Sigmoid colon (tissue), 7 donors: ENCODE results near the gene EDN3. TPM values are rescaled to one million over a fixed set of nuclear protein-coding genes. Genes with fewer than 3 reads are reported as not detected.

Experiments
- DNase-seq: peaks from one replicate; pipeline ENCODE4 v3.0.0-alpha.2; 2019
- H3K27ac ChIP-seq, 4 donors: fragments of 200-600 bp; sonication (generic); one replicate each; pipeline ENCODE4 v1.5.1; 2016 to 2019; ENCODE audit warnings: mild to moderate bottlenecking in 1 of 4
- H3K27me3 ChIP-seq, 3 donors: fragments of 200-600 bp; sonication (generic); one replicate each; pipeline ENCODE4 v1.5.1; 2019; ENCODE audit warnings: mild to moderate bottlenecking in 1 of 3
- H3K36me3 ChIP-seq, 4 donors: fragments of 200-600 bp; sonication (generic); one replicate each; pipeline ENCODE4 v1.5.1; 2016 to 2019
- H3K4me1 ChIP-seq, 4 donors: fragments of 200-600 bp; sonication (generic); one replicate each; pipeline ENCODE4 v1.5.1; 2017 to 2019
- H3K4me3 ChIP-seq, 4 donors: fragments of 200-600 bp; sonication (generic); one replicate each; pipeline ENCODE4 v1.5.1; 2017 to 2019; ENCODE audit warnings: mild to moderate bottlenecking in 2 of 4, moderate library complexity in 1 of 4
- H3K9me3 ChIP-seq, 4 donors: fragments of 200-600 bp in 3 of 4; sonication (generic) in 3 of 4; one replicate each; pipeline versions ENCODE4 v1.5.1 to v1.6.1; 2013 to 2019
- EP300 ChIP-seq, 4 donors: sonication (generic); formaldehyde crosslinking; IDR thresholded peaks; one replicate each; pipeline ENCODE4 v1.6.1; 2017; ENCODE audit warnings: antibody characterized with exemption in 4 of 4
- POLR2A ChIP-seq, 2 donors: fragments of 450-650 bp; IDR thresholded peaks; one replicate each; pipeline ENCODE4 v1.6.1; 2016; ENCODE audit warnings: antibody characterized with exemption in 2 of 2, mild to moderate bottlenecking in 2 of 2, moderate library complexity in 2 of 2
- POLR2AphosphoS5 ChIP-seq, 4 donors: sonication (generic); formaldehyde crosslinking; IDR thresholded peaks; one replicate each; pipeline ENCODE4 v1.6.1; 2017; ENCODE audit warnings: antibody characterized with exemption in 4 of 4
- WGBS, 2 donors: extraction: QIAGEN DNeasy Blood & Tissue Kit; methylation state at CpG; one replicate each; pipeline ENCODE4 v1.1.7; 2013; 5-methylcytosine and 5-hydroxymethylcytosine counted together
- intact Hi-C: fragments of 100-400 bp; cut with DNase I; formaldehyde crosslinking; loops from one replicate; pipeline ENCODE4 v1.15.1; 2023
- polyA plus RNA-seq, 3 donors: library from polyadenylated mRNA; stranded (reverse); fragments of 200-250 nt; gene quantifications; one replicate each; pipeline ENCODE4 v1.2.3, GENCODE V29; 2013
- total RNA-seq, 4 donors: library from RNA; depleted of rRNA; stranded (reverse); fragments of >200 nt; gene quantifications; one replicate each; pipeline ENCODE4 v1.1.0, GENCODE V29; 2016
- TF ChIP-seq, protein P1 (sequence below), 4 experiments: fragments of 450-650 bp in 3 of 4; fragments of 200-600 bp in 1 of 4; IDR thresholded peaks; one replicate each; pipeline ENCODE4 v1.5.1; 2016 to 2019; ENCODE audit warnings: antibody characterized with exemption in 4 of 4, mild to moderate bottlenecking in 3 of 4, moderate library complexity in 2 of 4
- donor health status: healthy with polysubstance abuse.
- donor health status: Bipolar disorder and iron deficiency.
- donor health status: healthy.

The EDN3 gene
- total and polyA plus RNA-seq, 7 donors: 0.27 to 28.8 (median 1.8) TPM

- TF ChIP-seq EP300 (IDR thresholded peaks at IDR 0.05) (no peak), POLR2A (IDR thresholded peaks at IDR 0.05) (no peak), POLR2AphosphoS5 (IDR thresholded peaks at IDR 0.05) (no peak)
- TF ChIP-seq, protein P1, sequence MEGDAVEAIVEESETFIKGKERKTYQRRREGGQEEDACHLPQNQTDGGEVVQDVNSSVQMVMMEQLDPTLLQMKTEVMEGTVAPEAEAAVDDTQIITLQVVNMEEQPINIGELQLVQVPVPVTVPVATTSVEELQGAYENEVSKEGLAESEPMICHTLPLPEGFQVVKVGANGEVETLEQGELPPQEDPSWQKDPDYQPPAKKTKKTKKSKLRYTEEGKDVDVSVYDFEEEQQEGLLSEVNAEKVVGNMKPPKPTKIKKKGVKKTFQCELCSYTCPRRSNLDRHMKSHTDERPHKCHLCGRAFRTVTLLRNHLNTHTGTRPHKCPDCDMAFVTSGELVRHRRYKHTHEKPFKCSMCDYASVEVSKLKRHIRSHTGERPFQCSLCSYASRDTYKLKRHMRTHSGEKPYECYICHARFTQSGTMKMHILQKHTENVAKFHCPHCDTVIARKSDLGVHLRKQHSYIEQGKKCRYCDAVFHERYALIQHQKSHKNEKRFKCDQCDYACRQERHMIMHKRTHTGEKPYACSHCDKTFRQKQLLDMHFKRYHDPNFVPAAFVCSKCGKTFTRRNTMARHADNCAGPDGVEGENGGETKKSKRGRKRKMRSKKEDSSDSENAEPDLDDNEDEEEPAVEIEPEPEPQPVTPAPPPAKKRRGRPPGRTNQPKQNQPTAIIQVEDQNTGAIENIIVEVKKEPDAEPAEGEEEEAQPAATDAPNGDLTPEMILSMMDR (IDR thresholded peaks at IDR 0.05): no peak
- WGBS, 2 donors: 17 to 63% methylated on average over 3 of the region's 3 CpGs
- no peaks in the 10 kb centered on the region for H3K4me1 ChIP-seq
- H3K27ac ChIP-seq: no peak overlapping the region
- DNase-seq: no peak
- H3K9me3 ChIP-seq: no peaks in the 10 kb centered on the region
- peaks cover 0 to 3% (median 0%) of the 10 kb centered on the region in 3 donors for H3K27me3 ChIP-seq
- H3K36me3 ChIP-seq: no peaks in the 10 kb centered on the region
- intact Hi-C loops: no loop called here
- H3K4me3 ChIP-seq: no peak overlapping the region
Measured at GRCh38 chr20:59309218-59309617, 8.8 kb downstream of the EDN3 start.

- TF ChIP-seq POLR2A (IDR thresholded peaks at IDR 0.05) (no peak), EP300 (IDR thresholded peaks at IDR 0.05) (no peak)
- 52 to 66% methylated on average over 2 of the region's 2 CpGs for WGBS, 2 donors
- Histone ChIP-seq H3K9me3 (no peaks in the 10 kb centered on the region), H3K4me3 (no peak overlapping the region), H3K36me3 (no peaks in the 10 kb centered on the region), H3K27ac (no peak overlapping the region), H3K27me3 (no peaks in the 10 kb centered on the region), H3K4me1 (no peaks in the 10 kb centered on the region)
- intact Hi-C loops: no loop called here
- DNase-seq: no peak
Measured at GRCh38 chr20:59314997-59315396, 14.6 kb downstream of the EDN3 start.

- Histone ChIP-seq H3K9me3 (no peaks in the 10 kb centered on the region), H3K36me3 (no peaks in the 10 kb centered on the region), H3K27ac (no peak overlapping the region), H3K4me1 (no peaks in the 10 kb centered on the region), H3K4me3 (no peak overlapping the region), H3K27me3 (no peaks in the 10 kb centered on the region)
- no peak for DNase-seq
- intact Hi-C loops: no loop called here
- 27 to 69% methylated on average over 13 of the region's 13 CpGs for WGBS, 2 donors
- TF ChIP-seq EP300 (IDR thresholded peaks at IDR 0.05): no peak
- TF ChIP-seq POLR2AphosphoS5 (IDR thresholded peaks at IDR 0.05): no peak
- TF ChIP-seq, protein P1 (IDR thresholded peaks at IDR 0.05): no peak
- TF ChIP-seq POLR2A (IDR thresholded peaks at IDR 0.05): no peak
Measured at GRCh38 chr20:59316911-59317731, 16.7 kb downstream of the EDN3 start.

DNA sequence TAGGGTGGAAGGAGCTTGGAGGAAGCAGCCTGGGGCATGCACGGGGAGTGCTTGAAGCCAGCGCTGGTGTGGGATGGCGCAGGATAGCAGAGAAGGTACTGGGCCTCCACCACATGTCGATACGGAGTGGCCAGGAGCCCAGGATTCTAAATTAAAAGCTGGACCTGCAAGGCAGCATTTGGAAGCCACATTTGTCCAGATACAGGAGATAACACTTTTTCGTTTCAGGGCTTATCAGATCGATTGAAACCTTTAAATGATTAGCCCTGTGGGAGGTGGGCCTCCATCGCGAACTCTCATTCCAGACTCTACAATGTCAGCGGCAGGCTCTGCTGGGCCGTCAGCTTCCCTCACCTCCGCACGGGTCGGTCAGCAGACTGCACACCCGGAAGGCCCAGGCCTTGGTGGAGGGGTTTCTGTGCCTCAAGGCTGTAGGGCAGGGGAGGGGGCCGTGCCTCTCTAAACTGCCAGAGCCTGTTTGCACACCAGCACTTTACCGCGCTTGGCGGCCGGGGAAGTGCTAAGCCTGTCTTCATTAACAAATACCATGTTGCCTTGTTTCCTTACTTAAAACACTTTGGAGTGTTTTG, 17.9 kb downstream of the EDN3 start:
- no peaks in the 10 kb centered on the region for H3K4me1 ChIP-seq
- WGBS, 2 donors: 89 to 94% methylated on average over 20 of the region's 20 CpGs
- H3K27ac ChIP-seq: no peak overlapping the region
- TF ChIP-seq, protein P1 (IDR thresholded peaks at IDR 0.05): no peak
- TF ChIP-seq POLR2A (IDR thresholded peaks at IDR 0.05): no peak
- TF ChIP-seq EP300 (IDR thresholded peaks at IDR 0.05): no peak
- no peak for TF ChIP-seq POLR2AphosphoS5 (IDR thresholded peaks at IDR 0.05)
- H3K27me3 ChIP-seq: no peaks in the 10 kb centered on the region
- H3K36me3 ChIP-seq: no peaks in the 10 kb centered on the region
- intact Hi-C loops: no loop called here
- no peak for DNase-seq
- H3K4me3 ChIP-seq: no peak overlapping the region
- no peaks in the 10 kb centered on the region for H3K9me3 ChIP-seq

DNA sequence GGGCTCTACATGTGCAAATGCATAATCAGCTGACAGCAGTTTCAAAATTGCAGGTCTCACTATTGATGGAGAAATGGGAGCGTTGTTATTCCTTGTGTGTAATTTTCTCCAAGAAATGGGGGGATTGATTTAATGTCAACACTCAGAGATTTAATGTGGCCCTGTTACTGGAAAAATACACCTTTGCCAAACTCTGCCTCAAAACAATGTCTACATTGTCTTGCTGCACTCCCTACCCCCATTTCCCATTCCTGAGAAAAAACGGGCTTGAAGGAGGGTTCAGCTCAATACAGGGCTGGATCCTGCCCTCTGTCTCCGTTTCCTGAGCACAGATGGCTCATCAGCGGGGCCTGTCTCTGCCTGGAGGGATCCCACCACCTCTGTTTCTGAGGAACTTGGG, 18.4 kb downstream of the EDN3 start:
- Histone ChIP-seq H3K27me3 (no peaks in the 10 kb centered on the region), H3K27ac (no peak overlapping the region), H3K4me1 (no peaks in the 10 kb centered on the region), H3K9me3 (no peaks in the 10 kb centered on the region), H3K36me3 (no peaks in the 10 kb centered on the region), H3K4me3 (no peak overlapping the region)
- 62 to 70% methylated on average over 4 of the region's 4 CpGs for WGBS, 2 donors
- intact Hi-C loops: no loop called here
- no peak for DNase-seq
- TF ChIP-seq POLR2AphosphoS5 (IDR thresholded peaks at IDR 0.05) (no peak), EP300 (IDR thresholded peaks at IDR 0.05) (no peak), POLR2A (IDR thresholded peaks at IDR 0.05) (no peak)
- TF ChIP-seq, protein P1 (IDR thresholded peaks at IDR 0.05): no peak
